GM04503 (cell line): ENCODE measurements around the gene PIGQ.

Source experiments
- DNase-seq: peaks from one replicate; pipeline ENCODE4 v3.0.0-alpha.2; 2012; ENCODE audit warnings: low read depth

PIGQ gene

GRCh38 chr16:606656-607307 is 37.0 kb downstream of the PIGQ start:
- DNase-seq: no peak

GRCh38 chr16:608019-608418 is 38.3 kb downstream of the PIGQ start:
- DNase-seq: no peak

DNA sequence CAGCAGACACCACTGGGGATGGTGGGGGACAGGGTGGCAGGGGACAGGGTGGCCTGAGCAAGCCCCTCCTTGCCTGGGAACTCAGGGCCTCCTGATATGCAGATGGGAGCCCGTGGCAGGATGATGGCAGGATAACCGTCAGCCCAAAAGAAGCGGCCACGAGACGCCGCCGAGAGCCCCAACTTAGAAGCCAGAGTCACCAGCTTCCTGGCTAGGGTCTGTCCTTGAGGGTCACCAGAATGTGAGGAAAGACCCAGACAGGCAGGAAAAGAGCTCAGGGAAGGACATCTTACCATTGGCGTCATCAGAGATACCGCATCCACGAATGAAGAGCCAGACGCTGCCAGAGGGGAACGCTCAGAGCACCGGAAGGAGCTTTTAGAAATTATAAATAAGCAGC is 39.5 kb downstream of the PIGQ start:
- no peak for DNase-seq

- DNase-seq: no peak
Observed at GRCh38 chr16:609984-610383, 40.2 kb downstream of the PIGQ start.

- DNase-seq: no peak
Observed at GRCh38 chr16:610513-611381, 41.0 kb downstream of the PIGQ start.

DNA sequence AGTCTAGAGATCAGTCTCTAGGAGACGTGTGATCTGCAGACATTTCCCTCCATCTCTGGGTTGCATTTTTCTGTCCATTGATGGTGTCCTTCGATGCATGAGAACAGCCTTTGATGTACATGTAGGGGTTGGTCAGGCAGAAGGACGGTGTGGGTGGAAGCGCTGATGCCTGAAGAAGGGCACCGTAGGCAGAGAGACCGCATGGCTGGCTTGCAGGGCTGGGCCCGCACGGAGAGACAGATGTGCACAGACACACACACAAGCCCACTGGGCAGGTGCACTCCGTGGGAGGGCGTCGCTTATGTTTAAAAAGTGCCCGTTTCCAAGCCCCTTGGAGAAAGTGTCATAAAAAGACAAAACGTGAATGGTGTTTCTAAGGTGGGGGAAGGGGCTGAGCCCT is 45.4 kb downstream of the PIGQ start:
- DNase-seq: no peak

DNA sequence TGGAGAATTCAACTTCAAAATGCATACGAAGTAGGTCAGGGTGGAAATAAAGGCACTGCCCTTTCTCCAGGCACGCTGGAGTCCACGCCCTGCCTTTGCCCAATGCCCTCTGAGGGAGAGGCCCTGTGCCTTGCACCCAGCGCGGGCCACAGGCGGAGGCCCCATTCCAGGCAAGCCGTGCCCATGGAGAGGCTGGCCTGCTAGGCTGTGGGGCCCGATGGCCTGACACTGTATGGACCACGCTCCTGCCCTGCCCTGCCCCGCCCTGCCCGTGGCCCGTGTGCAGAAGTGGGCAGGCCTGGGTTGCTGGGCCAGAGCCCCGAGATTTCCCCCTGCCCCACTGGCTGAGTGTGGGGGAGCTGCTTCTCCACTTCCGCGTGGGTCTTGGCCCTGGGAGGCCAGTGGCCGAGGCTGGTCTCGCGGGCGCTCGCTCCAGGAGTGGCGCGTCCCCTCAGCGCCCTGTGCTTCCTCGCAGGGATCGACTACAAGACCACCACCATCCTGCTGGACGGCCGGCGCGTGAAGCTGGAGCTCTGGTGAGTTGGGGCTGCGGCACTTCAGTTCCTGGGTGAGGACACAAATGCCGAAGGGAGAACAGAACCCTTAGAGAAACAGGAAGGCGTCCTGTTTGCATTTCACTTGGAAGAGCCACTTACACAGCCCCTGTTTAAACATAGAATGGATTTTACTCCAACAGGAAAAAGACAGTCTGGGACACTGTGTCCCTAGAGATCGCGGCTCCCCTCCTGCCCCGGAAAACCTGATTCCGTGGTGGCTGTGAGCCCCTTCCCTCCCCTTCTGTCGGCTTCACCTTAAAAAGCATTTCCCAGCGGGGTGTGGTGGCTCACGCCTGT is 47.2 kb downstream of the PIGQ start:
- DNase-seq: no peak

GRCh38 chr16:617855-618254 is 48.1 kb downstream of the PIGQ start:
- no peak for DNase-seq

DNA sequence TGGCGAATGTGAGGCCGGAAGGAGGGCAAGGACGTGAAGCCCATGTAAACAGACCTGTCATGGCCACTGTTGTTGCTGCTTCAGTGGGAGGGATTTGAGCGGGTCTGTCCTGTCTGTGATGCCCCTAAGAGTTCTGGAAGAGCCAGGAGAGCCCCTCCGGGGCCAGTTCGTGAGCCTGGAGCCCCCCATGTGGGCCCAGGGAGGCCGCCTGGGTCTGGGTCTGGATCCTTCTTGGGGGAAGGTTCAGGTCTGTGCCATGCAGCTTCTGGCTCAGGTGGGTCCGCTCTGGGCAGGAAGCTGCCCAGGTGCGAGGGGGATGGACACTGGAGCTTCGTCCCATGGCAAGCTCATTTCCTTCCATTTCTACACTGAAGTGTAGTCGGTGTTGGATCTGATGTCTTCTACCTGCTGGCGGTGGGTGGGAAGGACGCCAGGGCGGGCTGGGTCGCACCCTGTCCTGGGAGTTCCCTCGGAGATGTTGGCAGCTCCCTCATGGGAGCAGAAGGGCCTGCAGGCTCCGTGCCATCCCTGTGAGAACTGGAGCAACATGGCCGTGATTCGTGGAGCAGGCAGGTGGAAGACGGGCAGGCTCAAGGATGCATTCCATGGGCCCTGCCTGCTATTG is 49.8 kb downstream of the PIGQ start:
- no peak for DNase-seq

DNA sequence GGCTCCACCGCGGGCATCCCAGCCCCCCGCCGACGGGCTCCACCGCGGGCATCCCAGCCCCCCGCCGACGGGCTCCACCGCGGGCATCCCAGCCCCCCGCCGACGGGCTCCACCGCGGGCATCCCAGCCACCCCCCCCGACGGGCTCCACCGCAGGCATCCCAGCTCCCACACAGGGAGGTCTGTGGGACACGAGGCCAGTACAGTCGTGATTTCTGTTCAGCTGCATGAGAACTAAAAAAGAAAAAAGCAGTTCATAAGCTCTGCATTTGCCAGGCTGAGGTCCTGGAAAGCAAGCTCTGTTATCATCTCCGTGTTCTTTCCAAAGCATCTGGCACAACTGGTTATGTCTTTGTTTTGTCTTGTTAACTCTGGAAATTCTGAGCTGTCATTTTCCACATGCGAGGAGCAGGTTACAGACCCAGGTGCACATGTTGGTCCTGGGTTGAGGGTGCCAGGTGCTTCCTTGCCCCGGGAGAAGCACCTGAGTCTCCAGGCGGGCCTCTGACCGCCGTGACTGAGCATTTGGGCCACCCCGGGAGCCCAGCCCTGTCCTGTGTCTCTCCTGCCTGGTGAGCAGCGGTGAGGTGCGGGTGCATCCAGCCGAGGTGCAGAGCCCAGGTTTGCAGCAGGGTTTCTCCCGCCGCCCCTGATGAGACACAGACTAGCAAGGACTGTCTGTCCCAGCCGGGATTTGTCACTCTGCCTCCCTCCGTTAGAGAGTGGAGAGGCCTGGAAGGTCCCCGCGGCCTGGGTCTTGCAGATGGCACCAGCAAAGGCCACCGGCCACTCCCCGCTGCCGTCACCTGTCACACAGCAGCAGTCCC is 51.1 kb downstream of the PIGQ start:
- DNase-seq: no peak

- DNase-seq: no peak
Observed at GRCh38 chr16:621526-622105, 51.8 kb downstream of the PIGQ start.

- DNase-seq: no peak
Observed at GRCh38 chr16:622920-623280, 53.1 kb downstream of the PIGQ start.

DNA sequence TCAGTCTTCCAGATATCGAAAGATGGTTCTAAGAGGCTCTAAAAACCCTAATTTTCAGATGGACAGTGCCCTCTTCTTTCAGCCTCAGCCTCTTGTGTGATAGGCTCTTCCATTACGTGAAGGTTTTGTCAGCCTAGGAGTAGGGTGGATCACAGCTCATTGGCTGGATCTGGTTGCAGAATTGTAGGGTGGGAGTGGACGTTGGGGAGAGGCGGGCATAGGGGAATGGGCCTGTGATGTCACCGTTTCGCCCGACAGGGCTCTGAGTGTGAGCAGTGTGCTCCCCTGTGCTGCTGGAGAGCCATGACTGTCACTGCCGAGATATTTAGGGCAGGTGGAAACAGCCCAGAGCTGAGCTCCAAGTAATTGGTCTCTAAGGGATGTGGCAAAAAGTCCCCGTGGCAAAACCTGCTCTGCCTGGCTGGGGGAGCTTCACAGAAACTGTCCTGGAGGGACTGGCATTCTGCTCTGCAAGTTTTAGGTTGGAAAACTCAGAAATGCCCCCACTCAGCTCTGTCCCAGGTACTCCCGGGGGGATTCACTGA is 54.8 kb downstream of the PIGQ start:
- no peak for DNase-seq

DNA sequence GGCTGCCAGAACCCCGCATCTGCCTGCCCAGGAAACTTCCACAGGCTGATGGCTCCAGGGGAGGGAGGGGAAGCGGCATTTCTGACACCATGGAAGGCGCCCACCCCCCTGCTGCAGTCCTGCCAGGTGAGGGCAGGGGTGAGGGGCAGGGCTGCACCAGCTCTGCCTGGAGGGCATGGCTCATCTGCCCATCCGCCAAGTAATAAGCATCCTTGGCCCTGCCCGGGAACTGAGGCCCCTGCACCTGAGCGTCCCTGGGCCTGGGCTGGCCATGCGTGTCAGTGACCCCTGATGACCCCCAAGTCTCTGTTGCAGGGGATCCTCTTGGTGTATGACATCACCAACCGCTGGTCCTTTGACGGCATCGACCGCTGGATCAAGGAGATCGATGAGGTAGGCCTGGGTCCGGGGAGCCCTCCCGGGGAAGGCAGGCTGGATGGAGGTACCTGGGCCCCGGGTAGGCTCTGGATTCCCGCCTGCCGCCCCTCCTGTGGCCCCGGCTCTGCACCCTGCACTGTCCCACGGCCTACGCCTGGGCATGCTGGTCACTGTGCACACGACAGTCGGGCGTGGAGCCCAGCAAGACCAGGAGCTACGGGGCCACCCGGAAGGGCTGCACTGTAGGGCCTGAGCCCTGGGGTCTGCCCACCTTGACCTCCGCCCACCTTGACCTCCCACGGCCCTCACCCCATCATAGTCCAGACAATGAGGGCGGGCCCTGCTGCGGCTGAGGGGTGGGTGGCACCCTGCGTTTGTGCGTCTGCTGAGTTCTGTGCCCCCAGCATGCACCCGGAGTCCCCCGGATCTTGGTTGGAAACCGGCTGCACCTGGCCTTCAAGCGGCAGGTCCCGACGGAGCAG is 55.6 kb downstream of the PIGQ start:
- no peak for DNase-seq

GRCh38 chr16:625977-626765 is 56.4 kb downstream of the PIGQ start:
- no peak for DNase-seq

DNA sequence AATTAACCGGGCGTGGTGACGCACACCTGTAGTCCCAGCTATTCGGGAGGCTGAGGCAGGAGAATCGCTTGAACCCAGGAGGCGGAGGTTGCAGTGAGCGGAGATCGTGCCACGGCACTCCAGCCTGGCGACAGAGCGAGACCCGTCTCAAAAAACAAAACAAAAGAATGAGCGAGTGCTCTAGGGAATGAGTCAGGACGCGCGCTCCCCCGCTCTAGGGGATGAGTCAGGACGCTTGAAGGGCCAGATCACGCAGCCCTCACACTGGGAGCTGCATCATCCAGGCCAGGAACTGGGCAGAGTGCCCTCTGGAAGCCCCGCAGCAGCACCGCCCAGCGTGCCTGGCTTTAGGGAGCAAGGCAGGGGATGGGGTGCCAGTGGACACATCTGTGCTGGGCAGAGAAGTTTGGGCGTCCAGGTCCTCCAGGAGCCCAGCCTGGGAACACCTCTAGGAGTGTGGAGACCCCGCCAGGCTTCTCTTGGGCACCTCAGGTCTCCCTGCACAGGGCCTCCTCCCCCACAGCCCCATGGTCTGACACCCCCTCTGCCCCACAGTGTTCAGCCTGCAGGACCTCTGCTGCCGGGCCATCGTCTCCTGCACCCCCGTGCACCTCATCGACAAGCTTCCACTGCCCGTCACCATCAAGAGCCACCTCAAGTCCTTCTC is 57.2 kb downstream of the PIGQ start:
- peak; percentile 66 for DNase-seq

DNA sequence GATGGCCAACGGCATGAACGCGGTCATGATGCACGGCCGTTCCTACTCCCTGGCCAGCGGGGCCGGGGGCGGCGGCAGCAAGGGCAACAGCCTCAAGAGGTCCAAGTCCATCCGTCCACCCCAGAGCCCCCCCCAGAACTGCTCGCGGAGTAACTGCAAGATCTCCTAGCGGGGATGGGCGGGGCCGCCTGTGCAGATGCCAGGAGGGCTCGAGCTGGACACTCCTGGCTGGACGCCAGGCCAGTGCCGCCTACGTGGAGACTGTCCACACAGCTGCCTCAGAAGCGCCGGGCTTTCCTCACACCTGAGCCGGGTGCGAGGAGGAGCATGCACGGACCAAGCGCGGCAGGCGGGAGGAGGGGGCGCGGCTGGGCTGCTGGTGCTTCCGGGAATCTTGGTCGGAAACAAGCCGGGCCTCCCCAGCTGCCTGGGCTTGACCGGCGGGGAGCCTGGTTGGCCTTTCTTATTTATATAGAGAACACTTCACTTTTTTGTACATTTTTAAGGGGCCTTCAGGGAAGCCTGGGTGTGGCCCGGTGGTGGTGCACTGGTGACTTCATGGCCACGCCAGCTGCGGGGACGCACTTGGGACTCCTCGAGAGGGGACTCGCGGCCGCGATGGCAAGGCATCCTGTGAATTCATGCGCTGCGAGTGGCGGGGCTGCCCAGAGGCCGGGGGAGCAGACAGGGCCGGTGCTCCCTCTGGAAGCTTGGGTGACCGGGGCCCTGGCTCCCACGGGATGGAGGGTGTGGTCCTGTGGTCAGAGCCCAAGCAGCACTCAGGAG is 57.9 kb downstream of the PIGQ start:
- DNase-seq: no peak
